NCI-H510A treated with DMSO at 0.1 percent for 48 hours (cell line): ENCODE measurements around the gene HS3ST5.
"Not testable (repeated sequence)": the region's sequence is repeated elsewhere in the genome, so short reads cannot be mapped to it uniquely, and the experiment has no call there.

Experiments used
- DNase-seq: peaks from one replicate; lab custom pipeline; 2025; lab: John Stamatoyannopoulos, UW

HS3ST5 gene

DNA sequence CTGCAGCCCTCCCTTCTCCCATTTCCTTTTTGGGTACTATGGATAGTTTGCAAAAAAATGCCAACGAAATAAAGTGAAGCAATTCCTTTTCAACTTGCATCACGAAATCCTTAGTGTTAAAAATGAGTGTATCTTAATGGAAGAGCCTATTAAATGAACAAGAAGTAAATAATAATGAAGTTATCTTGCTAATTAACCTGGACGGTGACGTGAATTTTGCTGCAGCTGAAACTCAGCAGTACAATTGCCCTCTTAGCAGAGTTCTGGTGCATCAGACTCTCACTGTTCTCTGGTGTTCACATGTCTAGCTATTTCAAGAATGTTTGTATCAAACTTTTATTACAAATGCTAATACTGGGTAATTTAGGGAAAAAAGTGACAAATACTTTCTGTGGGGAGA, 252.2 kb downstream of the HS3ST5 start:
- DNase-seq = no peak

GRCh38 chr6:114087496-114087895, 255.3 kb downstream of the HS3ST5 start:
- no peak for DNase-seq

DNA sequence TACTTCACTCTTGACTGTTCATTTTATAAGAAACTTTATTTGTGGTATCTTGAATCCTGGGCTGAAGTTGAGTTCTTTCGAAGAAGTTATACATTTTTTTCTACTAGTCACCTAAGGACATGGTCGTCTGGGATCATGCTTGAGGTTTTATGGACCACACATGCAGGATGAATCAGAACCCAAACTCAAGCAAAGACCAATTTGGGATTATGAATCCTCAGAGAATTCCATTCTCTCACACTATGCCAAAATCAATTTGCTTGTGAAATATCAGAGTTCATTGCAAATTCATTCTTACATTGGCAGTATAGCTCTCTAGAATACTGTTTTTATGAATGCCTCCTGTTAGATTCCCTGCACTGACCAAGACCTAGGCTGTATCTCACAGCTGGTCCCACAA, 257.6 kb downstream of the HS3ST5 start:
- DNase-seq = no peak

DNA sequence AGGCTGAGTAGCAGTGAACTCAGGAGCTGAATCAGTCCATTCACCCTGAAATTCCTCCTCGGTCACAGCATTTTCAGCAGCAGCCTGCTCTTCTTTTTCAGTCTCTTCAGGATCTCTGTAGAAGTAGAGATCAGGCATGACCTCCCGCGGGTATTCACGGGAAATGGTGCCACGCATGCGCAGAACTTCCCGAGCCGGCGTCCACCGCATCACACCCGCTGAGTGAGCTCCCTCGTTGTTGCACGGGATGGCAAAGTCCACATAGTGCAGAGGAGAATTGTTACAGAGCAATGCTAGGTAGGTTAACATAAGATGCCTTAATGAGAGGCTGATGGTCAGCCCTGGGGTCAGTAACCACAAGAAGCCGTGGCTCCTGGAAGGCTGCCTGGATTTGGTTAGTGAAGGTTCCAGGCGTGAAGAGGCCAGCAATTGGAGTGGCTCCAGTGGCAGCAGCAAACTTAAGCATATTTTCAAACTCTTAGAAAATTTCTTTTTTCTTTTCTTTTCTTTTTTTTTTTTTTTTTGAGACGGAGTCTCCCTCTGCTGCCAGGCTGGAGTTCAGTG, 258.4 kb downstream of the HS3ST5 start:
- DNase-seq = no peak

GRCh38 chr6:114083251-114083650, 259.6 kb downstream of the HS3ST5 start:
- no peak for DNase-seq

- no peak for DNase-seq
Measured at GRCh38 chr6:114081730-114082129, 261.1 kb downstream of the HS3ST5 start.

- no peak for DNase-seq
Measured at GRCh38 chr6:114080891-114081510, 261.8 kb downstream of the HS3ST5 start.

- DNase-seq = not testable (repeated sequence)
Measured at GRCh38 chr6:114080410-114080809, 262.4 kb downstream of the HS3ST5 start.

- no peak for DNase-seq
Measured at GRCh38 chr6:114075777-114076176, 267.0 kb downstream of the HS3ST5 start.

GRCh38 chr6:114075300-114075699, 267.5 kb downstream of the HS3ST5 start:
- no peak for DNase-seq

DNA sequence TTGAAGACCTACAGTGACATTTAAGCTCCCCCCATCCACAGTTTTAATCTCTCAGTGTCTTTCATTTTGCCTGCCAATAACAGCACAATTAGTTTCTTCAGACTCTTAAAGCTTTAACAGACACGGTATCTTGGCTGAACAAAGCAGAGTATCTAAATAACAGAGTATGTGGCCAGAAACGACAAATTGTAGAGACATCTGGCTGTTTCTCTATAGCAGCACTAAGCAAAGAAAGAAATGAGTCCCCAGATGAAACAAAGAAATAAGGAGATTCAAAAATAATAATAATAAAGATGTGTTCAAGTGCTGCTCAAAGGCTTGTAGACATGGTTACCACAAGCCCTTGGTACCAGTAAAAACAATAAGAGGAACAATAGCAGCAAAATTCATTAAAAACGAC, 274.1 kb downstream of the HS3ST5 start:
- no peak for DNase-seq

GRCh38 chr6:114068116-114068515, 274.7 kb downstream of the HS3ST5 start:
- DNase-seq = no peak

GRCh38 chr6:114064862-114065261, 278.0 kb downstream of the HS3ST5 start:
- DNase-seq = no peak

GRCh38 chr6:114063956-114064355, 278.9 kb downstream of the HS3ST5 start:
- no peak for DNase-seq

DNA sequence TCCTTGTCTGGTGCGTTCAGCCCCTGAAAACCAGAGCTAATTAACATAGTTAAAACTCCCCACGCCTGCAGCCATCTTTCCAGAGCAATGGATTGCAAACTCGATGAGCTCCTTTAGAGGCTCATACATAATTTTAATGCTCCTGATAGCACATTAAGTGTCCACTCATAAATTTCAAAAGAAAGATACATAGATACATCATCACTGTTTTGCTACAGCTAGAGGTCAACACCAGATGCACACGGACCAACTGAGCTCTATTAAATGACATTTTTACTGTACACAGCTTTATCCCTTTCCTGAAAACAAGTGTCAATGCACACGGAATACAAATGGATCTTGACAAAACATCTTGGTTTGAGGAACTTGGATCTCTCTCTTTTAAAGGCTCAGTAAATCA, 280.6 kb downstream of the HS3ST5 start:
- DNase-seq = no peak

DNA sequence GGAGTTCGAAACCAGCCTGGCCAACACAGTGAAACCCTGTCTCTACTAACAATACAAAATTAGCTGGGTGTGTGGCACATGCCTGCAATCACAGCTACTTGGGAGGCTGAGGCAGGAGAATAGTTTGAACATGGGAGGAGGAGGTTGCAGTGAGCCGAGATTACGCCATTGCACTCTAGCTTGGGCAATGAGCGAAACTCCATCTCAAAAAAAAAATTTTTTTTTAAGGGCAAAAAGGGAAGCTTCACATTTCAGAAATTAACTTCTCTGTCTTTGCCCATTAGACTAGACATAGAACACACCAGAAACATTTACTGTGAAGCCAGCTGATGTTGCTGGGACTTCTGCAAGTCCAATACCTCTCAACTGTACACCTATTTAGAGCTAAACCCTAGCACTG, 281.1 kb downstream of the HS3ST5 start:
- no peak for DNase-seq

GRCh38 chr6:114061116-114061515, 281.7 kb downstream of the HS3ST5 start:
- no peak for DNase-seq

DNA sequence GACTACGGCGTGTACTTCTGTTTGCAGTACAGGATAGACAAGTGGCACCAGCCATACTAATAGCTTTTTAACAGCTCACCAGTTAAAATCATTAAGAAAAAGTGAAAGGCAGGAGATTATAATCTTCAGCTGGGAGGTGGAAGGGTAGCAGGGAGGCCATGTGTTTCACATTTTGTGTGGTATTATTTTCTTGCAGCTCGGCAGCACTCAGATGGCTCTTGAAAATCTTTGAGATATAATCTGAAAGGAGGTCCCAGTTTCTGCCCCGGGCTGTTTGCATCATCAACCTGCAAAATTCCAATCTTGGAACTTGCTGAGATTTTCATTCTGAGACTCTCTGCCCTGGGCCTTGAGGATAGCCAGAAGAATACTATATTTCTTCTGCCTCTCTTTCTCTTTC, 284.4 kb downstream of the HS3ST5 start:
- DNase-seq = no peak

GRCh38 chr6:114055763-114056162, 287.1 kb downstream of the HS3ST5 start:
- DNase-seq = no peak

DNA sequence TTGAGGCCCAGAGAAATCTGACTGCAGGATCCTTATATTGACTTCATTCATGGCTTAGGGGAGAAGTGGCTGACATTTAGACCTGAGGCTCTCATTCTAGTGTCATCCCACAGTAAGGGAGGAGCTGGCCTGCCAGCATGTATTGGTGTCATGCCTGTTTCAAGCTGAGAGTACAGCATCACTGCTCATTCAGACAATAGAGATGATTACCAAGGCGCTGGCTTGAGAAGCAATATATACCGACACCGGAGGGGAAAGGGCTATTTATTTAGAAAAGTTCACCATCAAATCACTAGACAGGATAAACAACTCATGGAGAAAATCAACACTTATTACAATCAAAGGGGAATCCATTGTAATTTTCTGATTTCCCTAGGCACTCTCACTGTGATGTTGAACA, 287.5 kb downstream of the HS3ST5 start:
- no peak for DNase-seq

GRCh38 chr6:114053791-114054190, 289.0 kb downstream of the HS3ST5 start:
- no peak for DNase-seq

- no peak for DNase-seq
Measured at GRCh38 chr6:114052141-114052540, 290.7 kb downstream of the HS3ST5 start.

GRCh38 chr6:114051031-114051430, 291.8 kb downstream of the HS3ST5 start:
- peak; percentile 19 for DNase-seq

GRCh38 chr6:114049367-114049966, 293.4 kb downstream of the HS3ST5 start:
- DNase-seq = no peak
